ENCODE data around the gene PAM16.
"Not testable (repeated sequence)": the region's sequence is repeated elsewhere in the genome, so short reads cannot be mapped to it uniquely, and the experiment has no call there.

Gene PAM16

GRCh38 chr16:4350787-4351659 is at the start of gene PAM16:
Gene PAM16, minus strand, starts transcription at chr16:4351321. Its CDS starts 87 bp downstream, at chr16:4351234.
- in situ Hi-C loops (cut with HindIII; ENCODE audit: low pct_ligation_motif_present, low pct_unique_long_range_greater_than_20kb, low sequenced_read_pairs): no loop called here
- peak; percentile 97 for DNase-seq

DNA sequence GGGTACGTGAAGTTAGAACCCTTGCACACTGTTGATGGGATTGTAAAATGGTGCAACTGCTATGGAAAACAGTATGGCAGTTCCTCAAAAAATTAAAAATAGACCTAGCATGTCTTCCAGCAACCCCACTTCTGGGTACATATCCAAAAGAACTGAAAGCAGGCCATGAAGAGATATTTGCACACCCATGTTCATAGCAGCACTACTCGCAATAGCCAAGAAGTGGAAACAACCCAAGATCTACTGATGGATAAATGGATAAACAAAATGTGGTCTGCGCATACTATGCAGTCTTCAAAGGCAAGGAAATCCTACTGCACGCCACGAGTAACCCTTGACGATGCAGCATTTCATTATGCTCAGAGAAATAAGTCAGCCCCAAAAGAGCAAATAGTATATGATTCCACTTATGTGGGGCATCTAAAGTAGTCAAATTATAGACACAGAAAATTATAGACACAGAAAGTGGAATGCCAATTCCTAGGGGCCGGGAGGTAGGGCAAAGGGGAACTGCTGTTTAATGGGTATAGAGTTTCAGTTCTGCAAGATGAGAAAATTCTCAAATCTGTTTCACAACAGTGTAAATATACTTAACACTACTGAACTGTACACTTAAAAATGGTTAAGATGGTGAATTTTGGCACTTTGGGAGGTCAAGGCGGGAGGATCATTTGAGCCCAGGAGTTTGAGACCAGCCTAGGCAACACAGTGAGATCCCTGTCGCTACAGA is 48.0 kb upstream of the PAM16 start:
- in situ Hi-C loops (cut with HindIII; ENCODE audit: low pct_ligation_motif_present, low pct_unique_long_range_greater_than_20kb, low sequenced_read_pairs): no loop called here
- no peak for DNase-seq

- DNase-seq: no peak
- in situ Hi-C loops (cut with HindIII; ENCODE audit: low pct_ligation_motif_present, low pct_unique_long_range_greater_than_20kb, low sequenced_read_pairs): no loop called here
Observed at GRCh38 chr16:4395055-4395726, 44.1 kb upstream of the PAM16 start.

DNA sequence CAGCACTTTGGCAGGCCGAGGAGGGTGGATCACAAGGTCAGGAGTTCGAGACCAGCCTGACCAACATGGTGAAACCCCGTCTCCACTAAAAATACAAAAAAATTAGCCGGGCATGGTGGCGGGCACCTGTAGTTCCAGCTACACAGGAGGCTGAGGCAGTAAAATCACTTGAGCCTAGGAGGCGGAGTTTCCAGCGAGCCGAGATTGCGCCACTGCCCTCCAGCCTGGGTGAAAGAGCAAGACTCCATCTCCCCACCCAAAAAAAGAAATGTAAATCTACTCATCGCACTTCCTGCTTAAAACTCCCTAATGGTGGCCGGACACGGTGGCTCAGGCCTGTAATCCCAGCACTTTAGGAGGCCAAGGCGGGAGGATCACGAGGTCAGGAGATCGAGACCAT is 42.7 kb upstream of the PAM16 start:
- DNase-seq; in situ Hi-C loops (cut with HindIII; ENCODE audit: low pct_ligation_motif_present, low pct_unique_long_range_greater_than_20kb, low sequenced_read_pairs): not testable (repeated sequence)

DNA sequence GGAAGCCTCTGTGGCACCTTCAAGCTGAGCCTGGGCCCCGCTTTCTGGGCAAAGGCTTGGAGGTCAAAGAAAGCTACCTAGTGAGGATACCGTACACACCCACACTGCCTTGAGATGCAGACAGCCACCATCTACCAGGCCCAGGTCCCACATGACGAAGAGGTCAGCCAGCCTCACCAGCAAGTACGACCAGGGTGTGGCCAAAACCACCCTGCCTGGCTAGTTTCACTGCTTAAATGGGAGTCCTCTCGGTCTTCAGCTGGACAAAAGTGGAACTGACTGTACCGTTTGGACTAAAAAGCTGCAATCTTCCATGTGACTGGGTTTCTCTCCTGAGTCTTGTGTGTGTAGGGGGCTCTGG is 42.1 kb upstream of the PAM16 start:
- DNase-seq: no peak
- in situ Hi-C loops (cut with HindIII; ENCODE audit: low pct_ligation_motif_present, low pct_unique_long_range_greater_than_20kb, low sequenced_read_pairs): no loop called here

DNA sequence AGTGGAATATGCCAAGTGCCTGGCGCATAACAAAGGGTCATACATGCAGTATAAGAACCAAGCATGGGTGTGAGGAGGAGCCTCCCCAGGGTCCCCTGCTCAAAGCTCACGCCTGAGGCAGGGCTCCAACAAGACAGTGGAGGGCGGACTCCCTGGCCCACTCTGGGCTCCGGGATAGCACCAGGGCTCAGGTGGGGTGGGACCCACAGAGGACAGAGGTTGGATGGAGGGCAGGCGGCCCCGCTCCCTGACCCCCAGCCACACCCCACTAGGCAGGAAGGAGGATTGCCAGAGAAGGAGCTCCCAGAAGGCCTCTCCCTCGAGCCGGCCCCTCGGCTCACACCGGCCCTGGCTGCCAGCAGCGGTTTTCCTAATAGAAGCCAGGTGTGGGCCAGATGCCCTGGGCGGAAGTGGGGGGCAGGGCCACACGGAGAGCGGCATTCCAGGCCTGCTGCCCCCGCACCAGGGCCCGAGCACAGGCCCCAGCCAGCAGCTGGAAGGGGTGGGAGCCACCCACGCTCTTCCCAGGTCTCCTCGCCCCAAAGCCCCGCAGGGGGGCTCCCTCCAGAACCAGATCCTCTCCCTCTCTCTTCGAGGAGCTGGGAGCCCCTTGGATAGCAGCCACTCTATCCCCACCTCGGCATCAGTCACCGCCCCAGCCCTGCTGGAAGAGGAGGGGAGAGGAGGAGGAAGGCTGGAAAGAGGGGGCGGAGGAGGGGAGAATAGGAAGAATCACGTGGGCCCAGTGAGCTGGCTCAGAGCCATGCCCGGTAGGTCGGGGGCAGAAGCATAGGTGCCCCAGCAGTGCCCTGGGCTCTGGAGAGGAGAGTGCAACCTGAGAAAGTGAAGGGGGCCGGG is 41.5 kb upstream of the PAM16 start:
- in situ Hi-C loops (cut with HindIII; ENCODE audit: low pct_ligation_motif_present, low pct_unique_long_range_greater_than_20kb, low sequenced_read_pairs): no loop called here
- no peak for DNase-seq

DNA sequence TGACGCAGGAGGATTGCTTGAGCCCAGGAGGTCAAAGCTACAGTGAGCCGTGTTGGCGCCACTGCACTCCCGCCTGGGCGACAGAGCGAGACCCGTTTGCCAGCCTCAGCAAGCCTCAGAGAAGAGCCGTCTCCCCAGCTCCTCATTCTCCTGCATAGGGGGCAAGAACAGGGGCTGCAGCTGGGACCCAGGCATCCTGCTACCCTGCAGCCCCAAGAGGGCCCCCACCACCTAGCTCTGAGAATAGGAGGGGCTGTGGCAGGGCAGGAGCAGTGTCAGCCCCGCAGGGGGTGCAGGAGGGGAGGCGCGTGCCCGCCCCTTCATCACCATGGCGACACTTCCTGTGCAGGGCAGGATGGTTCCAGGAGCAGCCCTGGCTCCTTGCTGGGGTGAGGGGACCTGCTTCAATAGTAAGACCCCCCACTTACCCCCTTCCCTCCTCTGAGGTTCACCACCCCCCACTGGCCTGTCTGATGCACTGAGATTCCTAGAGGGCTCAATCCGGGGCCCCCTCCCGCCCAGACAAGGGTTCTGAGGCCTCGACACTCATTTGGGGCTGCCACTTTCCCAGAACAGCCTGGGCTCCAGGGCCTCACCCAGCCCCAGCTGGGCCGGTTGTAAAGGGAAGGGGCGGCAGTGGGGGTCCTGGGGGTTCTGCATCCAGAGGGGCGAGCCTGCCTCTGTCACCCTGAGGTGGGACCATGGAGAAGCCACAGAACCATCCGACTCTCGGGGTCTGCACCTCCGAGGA is 40.7 kb upstream of the PAM16 start:
- no peak for DNase-seq

DNA sequence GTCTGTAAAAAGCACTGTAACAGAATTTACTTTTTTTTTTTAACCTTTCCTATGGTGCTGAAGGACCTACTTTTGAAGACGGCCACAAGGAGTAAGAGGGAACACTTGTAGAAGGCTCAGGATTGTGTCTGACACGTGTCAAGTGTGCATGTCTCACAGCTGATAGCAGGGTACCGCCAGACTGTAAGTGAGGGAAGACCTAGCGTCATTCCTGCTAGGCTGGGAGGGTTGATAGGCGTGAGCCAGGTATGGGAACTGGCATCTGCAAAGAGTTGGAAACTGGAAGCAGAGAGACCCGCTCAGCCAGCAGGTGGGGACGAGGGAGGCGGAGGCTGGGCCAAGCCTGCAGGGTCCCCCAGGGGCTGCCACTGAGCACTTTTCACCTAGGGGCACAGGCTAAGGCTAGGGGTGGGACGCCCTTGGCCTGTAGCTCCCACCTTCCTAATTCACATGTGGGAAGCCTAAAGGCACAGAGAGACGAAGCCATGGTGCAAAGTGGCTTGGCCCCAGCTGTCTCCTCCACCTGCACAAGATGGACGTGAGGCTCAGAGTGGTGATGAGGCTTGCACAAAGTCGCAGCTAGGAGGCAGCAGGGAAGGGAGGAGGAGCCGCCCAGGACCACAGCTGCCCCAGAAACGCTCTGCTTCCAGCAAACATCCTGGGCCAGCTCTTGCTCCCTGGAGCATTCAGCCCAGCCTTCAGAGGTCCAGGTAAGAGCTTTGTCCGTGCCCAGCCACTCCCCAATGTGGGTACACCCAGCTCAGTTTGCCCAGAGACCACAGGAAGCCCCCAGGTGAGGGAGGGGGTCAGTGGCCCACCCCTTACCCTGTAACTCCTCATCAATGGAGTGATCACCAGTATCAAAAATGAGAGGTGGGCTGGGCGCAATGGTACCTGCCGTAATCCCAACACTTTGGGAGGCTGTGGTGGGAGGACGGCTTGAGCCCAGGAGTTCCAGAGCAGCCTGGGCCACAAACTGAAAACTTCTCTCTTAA is 39.4 kb upstream of the PAM16 start:
- DNase-seq: no peak
- in situ Hi-C loops (cut with HindIII; ENCODE audit: low pct_ligation_motif_present, low pct_unique_long_range_greater_than_20kb, low sequenced_read_pairs): no loop called here

More for the DNA sequence above, 40.7 kb upstream of the PAM16 start:
- in situ Hi-C loops (cut with HindIII; ENCODE audit: low pct_ligation_motif_present, low pct_unique_long_range_greater_than_20kb, low sequenced_read_pairs): no loop called here

GRCh38 chr16:4389051-4389955 is 38.2 kb upstream of the PAM16 start:
- DNase-seq: no peak
- in situ Hi-C loops (cut with HindIII; ENCODE audit: low pct_ligation_motif_present, low pct_unique_long_range_greater_than_20kb, low sequenced_read_pairs): no loop called here

DNA sequence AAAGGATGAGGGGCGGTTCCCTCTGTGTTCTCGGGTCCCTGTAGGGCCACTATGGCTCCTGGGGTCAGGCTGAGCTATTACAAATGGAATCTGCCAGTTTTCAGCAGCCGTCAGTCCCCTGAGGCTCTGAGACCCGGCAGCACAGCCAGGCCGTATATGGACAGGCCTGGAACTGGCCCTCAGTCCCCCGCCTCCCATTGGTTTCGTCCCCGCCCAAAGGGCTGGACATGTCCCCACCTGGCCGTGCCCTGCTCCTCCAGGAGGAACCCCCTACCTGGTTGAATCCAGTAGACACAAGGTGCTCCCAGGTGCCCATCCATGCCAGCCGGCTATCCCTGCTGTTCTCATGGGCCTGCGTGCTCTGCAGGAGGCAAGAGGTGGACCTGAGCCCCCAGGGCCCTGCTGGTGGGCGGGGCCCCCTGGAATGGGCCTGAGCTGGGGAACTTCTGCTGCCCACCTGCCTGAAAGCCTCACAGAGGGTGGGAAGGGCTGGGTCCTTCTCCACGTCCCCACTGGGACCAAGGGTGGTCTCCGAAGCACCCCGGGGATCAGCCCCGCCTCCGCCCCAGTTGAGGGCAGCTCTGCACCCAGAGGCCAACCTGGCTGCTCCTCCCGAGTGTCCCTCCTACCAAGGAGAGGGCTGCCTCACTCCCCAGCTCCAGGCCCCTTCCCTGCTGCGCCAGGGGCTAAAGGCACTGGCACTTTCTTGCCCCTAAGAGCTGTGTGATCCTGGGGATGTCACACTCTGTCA is 37.3 kb upstream of the PAM16 start:
- no peak for DNase-seq
- in situ Hi-C loops (cut with HindIII; ENCODE audit: low pct_ligation_motif_present, low pct_unique_long_range_greater_than_20kb, low sequenced_read_pairs): no loop called here

- in situ Hi-C loops (cut with HindIII; ENCODE audit: low pct_ligation_motif_present, low pct_unique_long_range_greater_than_20kb, low sequenced_read_pairs): no loop called here
- no peak for DNase-seq
Observed at GRCh38 chr16:4387781-4388180, 36.7 kb upstream of the PAM16 start.

GRCh38 chr16:4386951-4387565 is 35.9 kb upstream of the PAM16 start:
- in situ Hi-C loops (cut with HindIII; ENCODE audit: low pct_ligation_motif_present, low pct_unique_long_range_greater_than_20kb, low sequenced_read_pairs): no loop called here
- no peak for DNase-seq

GRCh38 chr16:4386451-4386805 is 35.3 kb upstream of the PAM16 start:
- in situ Hi-C loops (cut with HindIII; ENCODE audit: low pct_ligation_motif_present, low pct_unique_long_range_greater_than_20kb, low sequenced_read_pairs): no loop called here
- DNase-seq: no peak

DNA sequence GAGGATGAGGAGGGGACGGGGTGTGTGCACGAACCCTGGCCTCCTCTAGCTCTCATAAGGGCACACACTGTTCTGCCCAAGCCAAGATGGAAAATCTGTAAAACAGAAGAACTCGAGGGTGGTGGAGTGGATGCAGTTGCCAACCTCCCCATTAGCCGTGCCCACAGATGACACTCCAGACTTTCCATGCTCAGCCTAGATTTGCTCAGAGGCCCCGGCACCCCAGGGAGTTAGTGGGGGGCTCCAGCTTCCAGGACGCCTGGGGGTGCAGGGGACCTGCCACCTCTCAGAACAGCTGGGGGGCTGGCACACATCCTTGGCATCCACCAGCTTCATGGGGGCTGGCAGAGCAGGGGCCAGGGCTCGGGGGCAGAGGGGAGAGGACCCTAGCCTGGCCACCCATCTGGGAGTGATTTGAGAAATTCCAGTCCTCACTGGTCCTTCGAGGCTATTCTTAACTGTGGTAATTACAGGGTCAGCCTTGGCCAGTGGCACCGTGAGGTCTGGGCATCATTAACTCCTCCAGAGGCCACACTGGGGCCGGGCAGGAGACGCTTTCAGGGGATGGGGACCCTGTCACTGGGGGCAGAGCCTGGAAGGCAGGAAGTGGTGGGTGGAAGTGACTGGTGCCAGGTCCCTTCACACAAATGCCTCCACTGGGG is 34.8 kb upstream of the PAM16 start:
- no peak for DNase-seq
- in situ Hi-C loops (cut with HindIII; ENCODE audit: low pct_ligation_motif_present, low pct_unique_long_range_greater_than_20kb, low sequenced_read_pairs): no loop called here
